ENCODE data around the gene DARS1.

GRCh38 chr2:135903650-135904049 lies 81.8 kb downstream of the DARS1 start:
- TF ChIP-seq SUZ12 (IDR thresholded peaks at IDR 0.05; ENCODE audit: extremely low read depth, insufficient read depth, insufficient read length), result no peak
- TF ChIP-seq ZNF274 (IDR thresholded peaks at IDR 0.05; ENCODE audit: low read depth, low read length), result no peak
- no peak for TF ChIP-seq YY1 (IDR thresholded peaks at IDR 0.05; ENCODE audit: insufficient read depth, insufficient read length)
